HepG2 (cell line): ENCODE data around the gene COASY. TPM values are rescaled to one million over a fixed set of nuclear protein-coding genes. Genes with fewer than 3 reads are reported as not detected.

ENCODE experiments used
- CHD2 ChIP-seq: IDR thresholded peaks from 2 replicates; pipeline ENCODE4 v1.6.1; 2011; ENCODE audit warnings: low read depth, low read length, improper control_type of control experiment
- GLMP ChIP-seq: sonication (generic); formaldehyde crosslinking; IDR thresholded peaks from 2 replicates; pipeline ENCODE4 v1.9.0; 2021; ENCODE audit warnings: missing genetic modification reagents, mild to moderate bottlenecking, borderline replicate concordance
- HNRNPK ChIP-seq: fragments of 200-400 bp; formaldehyde crosslinking; IDR thresholded peaks from 2 replicates; pipeline ENCODE4 v1.6.1; 2018; ENCODE audit warnings: low read length, low read depth, moderate library complexity, mild to moderate bottlenecking; ENCODE audit not compliant: poor library complexity, severe bottlenecking
- MZF1 ChIP-seq: sonication (generic); formaldehyde crosslinking; IDR thresholded peaks from 2 replicates; pipeline ENCODE4 v1.8.1; 2023; ENCODE audit warnings: mild to moderate bottlenecking, missing genetic modification reagents, borderline replicate concordance
- RELA ChIP-seq: sonication (generic); formaldehyde crosslinking; IDR thresholded peaks from 2 replicates; pipeline ENCODE4 v1.4.0; 2020; ENCODE audit warnings: missing genetic modification reagents
- SMAD3 ChIP-seq: sonication (generic); formaldehyde crosslinking; IDR thresholded peaks from 2 replicates; pipeline ENCODE4 v1.4.0; 2020; ENCODE audit warnings: missing genetic modification reagents
- ZKSCAN5 ChIP-seq: sonication (generic); formaldehyde crosslinking; IDR thresholded peaks from 2 replicates; pipeline ENCODE4 v1.5.1; 2020; ENCODE audit warnings: mild to moderate bottlenecking, missing genetic modification reagents
- ZNF557 ChIP-seq: sonication (generic); formaldehyde crosslinking; IDR thresholded peaks from 2 replicates; pipeline ENCODE4 v1.4.0; 2020; ENCODE audit warnings: missing genetic modification reagents
- ZSCAN12 ChIP-seq: sonication (generic); formaldehyde crosslinking; IDR thresholded peaks from 2 replicates; pipeline ENCODE4 v1.9.0; 2021; ENCODE audit warnings: mild to moderate bottlenecking, missing genetic modification reagents
- polyA plus RNA-seq, 8 experiments: library from polyadenylated mRNA; depleted of rRNA in 3 of 8; stranded (reverse) in 7 of 8; unstranded in 1 of 8; fragments of >200 nt; fragmentation: Illumina TruSeq in 4 of 8; extraction: Trizol in 4 of 8; gene quantifications; 2 replicates each; pipeline versions ENCODE4 v1.2.1 to v1.2.3, GENCODE V29; 2011 to 2016; ENCODE audit warnings: low read depth in 4 of 8, missing spikeins in 1 of 8, mixed read lengths in 1 of 8; ENCODE audit not compliant: insufficient read depth in 1 of 8
- total RNA-seq, 5 experiments: library from RNA; depleted of rRNA; stranded (reverse); fragments of >200 nt; fragmentation: Illumina TruSeq; extraction: Trizol; gene quantifications; 2 replicates each; pipeline ENCODE4 v1.2.3, GENCODE V29; 2016; ENCODE audit warnings: low read depth in 1 of 5
- TF ChIP-seq, protein P1 (sequence below): IDR thresholded peaks from 2 replicates; pipeline ENCODE4 v1.6.1; 2016; ENCODE audit warnings: missing biosample characterization, missing genetic modification reagents, low read depth
- TF ChIP-seq, protein P2 (sequence below): sonication (generic); formaldehyde crosslinking; IDR thresholded peaks from one replicate; pipeline ENCODE4 v1.5.1; 2020; ENCODE audit warnings: mild to moderate bottlenecking, missing genetic modification reagents; ENCODE audit errors: not compliant biosample characterization
- TF ChIP-seq, protein P3 (sequence below): sonication (generic); formaldehyde crosslinking; conservative IDR thresholded peaks from 2 replicates; pipeline ENCODE4 v1.8.0; 2022; ENCODE audit warnings: low read depth, missing genetic modification reagents

COASY gene
- total and polyA plus RNA-seq, 2 of the 13 experiments (the other 11 are each of a cell fraction or from before 2014, with no cell fraction given): 90.7 to 125 TPM

DNA sequence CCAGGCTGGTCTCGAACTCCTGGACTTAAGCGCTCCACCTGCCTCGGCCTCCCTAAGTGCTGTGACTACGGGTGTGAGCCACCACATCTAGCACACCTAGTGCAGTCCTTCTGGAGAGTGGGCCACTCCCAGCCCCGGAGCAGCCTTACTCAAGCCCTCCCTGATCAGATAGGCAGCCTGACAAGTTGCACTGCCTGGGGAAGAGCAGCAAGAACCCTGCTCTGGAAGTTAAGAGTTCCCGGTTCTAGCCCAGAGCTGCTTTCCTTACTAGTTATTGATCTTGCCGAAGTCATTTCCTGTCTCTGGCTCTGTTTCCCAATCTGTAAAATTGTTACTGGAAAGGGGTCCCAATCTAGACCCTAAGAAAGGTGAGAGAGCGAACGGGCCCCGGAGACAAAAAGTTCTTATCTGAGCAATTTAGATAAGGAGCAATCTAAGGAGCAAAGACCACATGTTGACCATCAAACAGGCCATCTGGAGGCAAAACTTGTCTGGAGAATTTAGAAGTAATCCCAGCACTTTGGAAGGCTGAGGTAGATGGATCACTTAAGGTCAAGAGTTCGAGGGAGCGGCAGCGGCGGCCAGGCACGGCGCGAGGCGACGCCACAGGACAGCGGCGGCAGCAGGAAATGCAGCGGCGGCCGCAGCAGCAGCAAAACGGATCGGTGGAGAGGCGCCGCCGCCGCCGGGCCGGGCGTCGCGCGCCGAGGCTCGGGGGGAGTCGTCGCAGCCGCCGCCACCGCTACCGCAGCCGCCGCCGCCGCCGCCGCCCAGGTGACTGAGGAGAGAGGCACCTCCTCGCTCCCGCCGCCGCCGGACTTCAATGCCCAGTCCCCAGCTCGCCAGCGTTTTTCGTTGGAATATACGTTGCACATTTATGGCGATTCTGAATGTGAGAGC is 30.2 kb upstream of the COASY start (continued):
- TF ChIP-seq, protein P1, sequence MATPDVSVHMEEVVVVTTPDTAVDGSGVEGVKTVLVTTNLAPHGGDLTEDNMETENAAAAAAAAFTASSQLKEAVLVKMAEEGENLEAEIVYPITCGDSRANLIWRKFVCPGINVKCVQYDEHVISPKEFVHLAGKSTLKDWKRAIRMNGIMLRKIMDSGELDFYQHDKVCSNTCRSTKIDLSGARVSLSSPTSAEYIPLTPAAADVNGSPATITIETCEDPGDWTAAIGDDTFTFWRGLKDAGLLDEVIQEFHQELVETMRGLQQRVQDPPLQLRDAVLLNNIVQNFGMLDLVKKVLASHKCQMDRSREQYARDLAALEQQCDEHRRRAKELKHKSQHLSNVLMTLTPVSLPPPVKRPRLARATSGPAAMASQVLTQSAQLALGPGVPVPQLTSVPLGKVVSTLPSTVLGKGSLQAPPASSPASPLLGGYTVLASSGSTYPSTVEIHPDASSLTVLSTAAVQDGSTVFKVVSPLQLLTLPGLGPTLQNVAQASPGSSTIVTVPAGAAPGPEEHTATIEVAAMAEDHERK (CRISPR knock-in tag): no peak
- TF ChIP-seq ZKSCAN5 (no peak), SMAD3 (CRISPR knock-in tag) (no peak), GLMP (CRISPR knock-in tag) (no peak), ZSCAN12 (CRISPR knock-in tag) (no peak), HNRNPK (no peak), MZF1 (CRISPR knock-in tag) (no peak), CHD2 (no peak), ZNF557 (CRISPR knock-in tag) (no peak), RELA (no peak)
- TF ChIP-seq, protein P2, sequence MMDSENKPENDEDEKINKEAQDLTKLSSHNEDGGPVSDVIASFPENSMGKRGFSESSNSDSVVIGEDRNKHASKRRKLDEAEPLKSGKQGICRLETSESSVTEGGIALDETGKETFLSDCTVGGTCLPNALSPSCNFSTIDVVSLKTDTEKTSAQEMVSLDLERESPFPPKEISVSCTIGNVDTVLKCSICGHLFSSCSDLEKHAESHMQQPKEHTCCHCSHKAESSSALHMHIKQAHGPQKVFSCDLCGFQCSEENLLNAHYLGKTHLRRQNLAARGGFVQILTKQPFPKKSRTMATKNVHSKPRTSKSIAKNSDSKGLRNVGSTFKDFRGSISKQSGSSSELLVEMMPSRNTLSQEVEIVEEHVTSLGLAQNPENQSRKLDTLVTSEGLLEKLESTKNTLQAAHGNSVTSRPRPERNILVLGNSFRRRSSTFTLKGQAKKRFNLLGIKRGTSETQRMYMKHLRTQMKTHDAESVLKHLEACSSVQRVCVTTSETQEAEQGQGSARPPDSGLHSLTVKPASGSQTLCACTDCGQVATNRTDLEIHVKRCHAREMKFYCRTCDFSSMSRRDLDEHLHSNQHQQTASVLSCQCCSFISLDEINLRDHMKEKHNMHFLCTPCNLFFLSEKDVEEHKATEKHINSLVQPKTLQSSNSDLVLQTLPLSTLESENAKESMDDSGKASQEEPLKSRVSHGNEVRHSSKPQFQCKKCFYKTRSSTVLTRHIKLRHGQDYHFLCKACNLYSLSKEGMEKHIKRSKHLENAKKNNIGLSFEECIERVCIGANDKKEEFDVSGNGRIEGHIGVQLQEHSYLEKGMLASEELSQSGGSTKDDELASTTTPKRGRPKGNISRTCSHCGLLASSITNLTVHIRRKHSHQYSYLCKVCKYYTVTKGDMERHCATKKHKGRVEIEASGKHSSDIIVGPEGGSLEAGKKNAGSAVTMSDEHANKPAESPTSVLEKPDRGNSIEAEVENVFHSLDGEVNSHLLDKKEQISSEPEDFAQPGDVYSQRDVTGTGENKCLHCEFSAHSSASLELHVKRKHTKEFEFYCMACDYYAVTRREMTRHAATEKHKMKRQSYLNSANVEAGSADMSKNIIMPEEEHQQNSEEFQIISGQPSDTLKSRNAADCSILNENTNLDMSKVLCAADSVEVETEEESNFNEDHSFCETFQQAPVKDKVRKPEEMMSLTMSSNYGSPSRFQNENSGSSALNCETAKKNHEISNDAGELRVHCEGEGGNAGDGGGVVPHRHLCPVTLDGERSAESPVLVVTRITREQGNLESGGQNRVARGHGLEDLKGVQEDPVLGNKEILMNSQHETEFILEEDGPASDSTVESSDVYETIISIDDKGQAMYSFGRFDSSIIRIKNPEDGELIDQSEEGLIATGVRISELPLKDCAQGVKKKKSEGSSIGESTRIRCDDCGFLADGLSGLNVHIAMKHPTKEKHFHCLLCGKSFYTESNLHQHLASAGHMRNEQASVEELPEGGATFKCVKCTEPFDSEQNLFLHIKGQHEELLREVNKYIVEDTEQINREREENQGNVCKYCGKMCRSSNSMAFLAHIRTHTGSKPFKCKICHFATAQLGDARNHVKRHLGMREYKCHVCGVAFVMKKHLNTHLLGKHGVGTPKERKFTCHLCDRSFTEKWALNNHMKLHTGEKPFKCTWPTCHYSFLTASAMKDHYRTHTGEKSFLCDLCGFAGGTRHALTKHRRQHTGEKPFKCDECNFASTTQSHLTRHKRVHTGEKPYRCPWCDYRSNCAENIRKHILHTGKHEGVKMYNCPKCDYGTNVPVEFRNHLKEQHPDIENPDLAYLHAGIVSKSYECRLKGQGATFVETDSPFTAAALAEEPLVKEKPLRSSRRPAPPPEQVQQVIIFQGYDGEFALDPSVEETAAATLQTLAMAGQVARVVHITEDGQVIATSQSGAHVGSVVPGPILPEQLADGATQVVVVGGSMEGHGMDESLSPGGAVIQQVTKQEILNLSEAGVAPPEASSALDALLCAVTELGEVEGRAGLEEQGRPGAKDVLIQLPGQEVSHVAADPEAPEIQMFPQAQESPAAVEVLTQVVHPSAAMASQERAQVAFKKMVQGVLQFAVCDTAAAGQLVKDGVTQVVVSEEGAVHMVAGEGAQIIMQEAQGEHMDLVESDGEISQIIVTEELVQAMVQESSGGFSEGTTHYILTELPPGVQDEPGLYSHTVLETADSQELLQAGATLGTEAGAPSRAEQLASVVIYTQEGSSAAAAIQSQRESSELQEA: no peak
- TF ChIP-seq, protein P3, sequence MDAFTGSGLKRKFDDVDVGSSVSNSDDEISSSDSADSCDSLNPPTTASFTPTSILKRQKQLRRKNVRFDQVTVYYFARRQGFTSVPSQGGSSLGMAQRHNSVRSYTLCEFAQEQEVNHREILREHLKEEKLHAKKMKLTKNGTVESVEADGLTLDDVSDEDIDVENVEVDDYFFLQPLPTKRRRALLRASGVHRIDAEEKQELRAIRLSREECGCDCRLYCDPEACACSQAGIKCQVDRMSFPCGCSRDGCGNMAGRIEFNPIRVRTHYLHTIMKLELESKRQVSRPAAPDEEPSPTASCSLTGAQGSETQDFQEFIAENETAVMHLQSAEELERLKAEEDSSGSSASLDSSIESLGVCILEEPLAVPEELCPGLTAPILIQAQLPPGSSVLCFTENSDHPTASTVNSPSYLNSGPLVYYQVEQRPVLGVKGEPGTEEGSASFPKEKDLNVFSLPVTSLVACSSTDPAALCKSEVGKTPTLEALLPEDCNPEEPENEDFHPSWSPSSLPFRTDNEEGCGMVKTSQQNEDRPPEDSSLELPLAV: no peak
